ENCODE measurements around the gene IL34. TPM values are rescaled to one million over a fixed set of nuclear protein-coding genes. Genes with fewer than 3 reads are reported as not detected.

Gene IL34
- polyA plus RNA-seq, 1 donor from 2014 or later = not detected

GRCh38 chr16:70685061-70685937, 38.9 kb downstream of the IL34 start:
- H3K36me3 Mint-ChIP-seq = peaks cover 3% of the 10 kb centered on the region
- peaks cover 0 to 4% (median 2%) of the 10 kb centered on the region in 3 donors for H3K4me1 Mint-ChIP-seq
- peaks cover 9% of the 10 kb centered on the region for H3K27me3 Mint-ChIP-seq
- H3K27ac Mint-ChIP-seq = peak overlapping the region in 1 of 3 donors; percentile 53
- H3K9me3 Mint-ChIP-seq = no peaks in the 10 kb centered on the region
- peak overlapping the region in 2 of 4 donors; percentile 78 to 88 for H3K4me3 Mint-ChIP-seq

GRCh38 chr16:70685938-70686375, 39.6 kb downstream of the IL34 start, which contains the start of gene MTSS2:
TSS of gene MTSS2 (minus strand) at chr16:70686053. CDS start at chr16:70685791, 262 bp downstream.
- Mint-ChIP-seq H3K27ac (peak within 1 kb of the TSS in 1 of 3 donors; percentile 53), H3K4me3 (peak within 1 kb of the TSS in 3 of 4 donors; percentile 38 to 88 (median 78)), H3K4me1 (peaks cover 0 to 4% (median 2%) of the 10 kb centered on the region in 3 donors), H3K9me3 (no peaks in the 10 kb centered on the region), H3K27me3 (peaks cover 9% of the 10 kb centered on the region), H3K36me3 (peaks cover 5% of the 10 kb centered on the region)

GRCh38 chr16:70686376-70687101, 40.2 kb downstream of the IL34 start:
- H3K4me1 Mint-ChIP-seq = peaks cover 0 to 4% (median 2%) of the 10 kb centered on the region in 3 donors
- H3K36me3 Mint-ChIP-seq = peaks cover 5% of the 10 kb centered on the region
- no peak overlapping the region for H3K27ac Mint-ChIP-seq
- peak overlapping the region in 3 of 4 donors; percentile 38 to 65 (median 63) for H3K4me3 Mint-ChIP-seq
- no peaks in the 10 kb centered on the region for H3K9me3 Mint-ChIP-seq
- H3K27me3 Mint-ChIP-seq = peaks cover 9% of the 10 kb centered on the region

GRCh38 chr16:70687102-70687511, 40.7 kb downstream of the IL34 start:
- Mint-ChIP-seq H3K27me3 (peaks cover 9% of the 10 kb centered on the region), H3K27ac (peak overlapping the region in 1 of 3 donors; percentile 65), H3K4me3 (peak overlapping the region in 2 of 4 donors; percentile 15 to 35), H3K36me3 (peaks cover 5% of the 10 kb centered on the region), H3K9me3 (no peaks in the 10 kb centered on the region), H3K4me1 (peaks cover 0 to 4% (median 2%) of the 10 kb centered on the region in 3 donors)

- H3K4me3 Mint-ChIP-seq = no peak overlapping the region
- no peaks in the 10 kb centered on the region for H3K9me3 Mint-ChIP-seq
- H3K27ac Mint-ChIP-seq = peak overlapping the region in 1 of 3 donors; percentile 65
- peaks cover 0 to 4% (median 2%) of the 10 kb centered on the region in 3 donors for H3K4me1 Mint-ChIP-seq
- peaks cover 5% of the 10 kb centered on the region for H3K36me3 Mint-ChIP-seq
- H3K27me3 Mint-ChIP-seq = peaks cover 9% of the 10 kb centered on the region
These were observed 41.4 kb downstream of the IL34 start for GRCh38 chr16:70687671-70688245.

GRCh38 chr16:70688246-70688742, 41.9 kb downstream of the IL34 start:
- Mint-ChIP-seq H3K4me1 (peaks cover 0 to 4% (median 2%) of the 10 kb centered on the region in 3 donors), H3K36me3 (peaks cover 5% of the 10 kb centered on the region), H3K9me3 (no peaks in the 10 kb centered on the region), H3K27ac (no peak overlapping the region), H3K27me3 (peaks cover 9% of the 10 kb centered on the region), H3K4me3 (no peak overlapping the region)

- peaks cover 5% of the 10 kb centered on the region for H3K36me3 Mint-ChIP-seq
- H3K4me3 Mint-ChIP-seq = no peak overlapping the region
- H3K27ac Mint-ChIP-seq = no peak overlapping the region
- no peaks in the 10 kb centered on the region for H3K9me3 Mint-ChIP-seq
- peaks cover 0 to 4% (median 2%) of the 10 kb centered on the region in 3 donors for H3K4me1 Mint-ChIP-seq
- H3K27me3 Mint-ChIP-seq = peaks cover 5% of the 10 kb centered on the region
These were observed 42.9 kb downstream of the IL34 start for GRCh38 chr16:70689035-70689969.

GRCh38 chr16:70689970-70690891, 43.9 kb downstream of the IL34 start:
- Mint-ChIP-seq H3K4me3 (no peak overlapping the region), H3K9me3 (no peaks in the 10 kb centered on the region), H3K36me3 (peaks cover 3% of the 10 kb centered on the region), H3K27ac (peak overlapping the region in 2 of 3 donors; percentile 77 to 86), H3K4me1 (peaks cover 0 to 4% (median 2%) of the 10 kb centered on the region in 3 donors), H3K27me3 (peaks cover 1% of the 10 kb centered on the region)

GRCh38 chr16:70691223-70692129, 45.1 kb downstream of the IL34 start:
- no peak overlapping the region for H3K27ac Mint-ChIP-seq
- H3K4me3 Mint-ChIP-seq = no peak overlapping the region
- no peaks in the 10 kb centered on the region for H3K27me3 Mint-ChIP-seq
- peaks cover 3% of the 10 kb centered on the region for H3K36me3 Mint-ChIP-seq
- H3K4me1 Mint-ChIP-seq = peaks cover 0 to 2% (median 1%) of the 10 kb centered on the region in 3 donors
- no peaks in the 10 kb centered on the region for H3K9me3 Mint-ChIP-seq

GRCh38 chr16:70692130-70692872, 45.9 kb downstream of the IL34 start:
- Mint-ChIP-seq H3K4me1 (peaks cover 0 to 2% (median 0%) of the 10 kb centered on the region in 3 donors), H3K36me3 (peaks cover 3% of the 10 kb centered on the region), H3K27ac (no peak overlapping the region), H3K27me3 (no peaks in the 10 kb centered on the region), H3K9me3 (no peaks in the 10 kb centered on the region), H3K4me3 (no peak overlapping the region)

GRCh38 chr16:70692873-70693671, 46.7 kb downstream of the IL34 start:
- Mint-ChIP-seq H3K27me3 (no peaks in the 10 kb centered on the region), H3K4me3 (no peak overlapping the region), H3K4me1 (peaks cover 0 to 2% (median 0%) of the 10 kb centered on the region in 3 donors), H3K27ac (peak overlapping the region in 1 of 3 donors; percentile 91), H3K36me3 (peaks cover 3% of the 10 kb centered on the region), H3K9me3 (no peaks in the 10 kb centered on the region)
